Endometrial microvascular endothelial cells (primary cell): ENCODE measurements around the gene MBP. TPM values are rescaled to one million over a fixed set of nuclear protein-coding genes. Genes with fewer than 3 reads are reported as not detected.

Experiments used
- in situ Hi-C: cut with HindIII; loops from 2 replicates; pipeline ENCODE4 v1.10.0; 2017; ENCODE audit warnings: low sequenced_read_pairs, low pct_unique_long_range_greater_than_20kb; ENCODE audit errors: inconsistent ontology term
- total RNA-seq: library from RNA; depleted of rRNA; stranded (reverse); fragments of >200 nt; gene quantifications from one replicate; pipeline ENCODE4 v1.2.3, GENCODE V29; 2015; ENCODE audit errors: inconsistent ontology term

The MBP gene
- total RNA-seq, 1 donor from 2014 or later: 8.5 TPM

GRCh38 chr18:77153404-77153803, 20.8 kb upstream of the MBP start:
- in situ Hi-C loops: no loop called here

- in situ Hi-C loops: no loop called here
Measured at GRCh38 chr18:77151772-77152520, 19.4 kb upstream of the MBP start.

- in situ Hi-C loops: no loop called here
Measured at GRCh38 chr18:77151033-77151771, 18.6 kb upstream of the MBP start.

- in situ Hi-C loops: no loop called here
Measured at GRCh38 chr18:77150588-77150987, 18.0 kb upstream of the MBP start.

GRCh38 chr18:77148289-77148688, 15.7 kb upstream of the MBP start:
- in situ Hi-C loops: no loop called here

- in situ Hi-C loops: no loop called here
Measured at GRCh38 chr18:77147418-77147852, 14.9 kb upstream of the MBP start.

GRCh38 chr18:77146249-77147080, 13.9 kb upstream of the MBP start:
- in situ Hi-C loops: no loop called here

- in situ Hi-C loops: no loop called here
Measured at GRCh38 chr18:77145364-77145901, 12.8 kb upstream of the MBP start.

- in situ Hi-C loops: no loop called here
Measured at GRCh38 chr18:77144451-77145118, 12.0 kb upstream of the MBP start.

- in situ Hi-C loops: no loop called here
Measured at GRCh38 chr18:77144046-77144445, 11.5 kb upstream of the MBP start.

GRCh38 chr18:77143196-77143595, 10.6 kb upstream of the MBP start:
- in situ Hi-C loops: no loop called here

GRCh38 chr18:77141401-77142118, 9.0 kb upstream of the MBP start:
- in situ Hi-C loops: no loop called here

GRCh38 chr18:77140439-77141109, 8.0 kb upstream of the MBP start:
- in situ Hi-C loops: no loop called here

- in situ Hi-C loops: no loop called here
Measured at GRCh38 chr18:77140030-77140429, 7.4 kb upstream of the MBP start.

GRCh38 chr18:77139619-77140018, 7.0 kb upstream of the MBP start:
- in situ Hi-C loops: no loop called here

- in situ Hi-C loops: no loop called here
Measured at GRCh38 chr18:77138270-77138669, 5.7 kb upstream of the MBP start.

- in situ Hi-C loops: no loop called here
Measured at GRCh38 chr18:77137851-77138250, 5.3 kb upstream of the MBP start.
